Stimulated activated effector memory CD8-positive, alpha-beta T cell treated with anti-CD3 and anti-CD28 coated beads, Interleukin-12 subunit alpha, Interleukin-12 subunit beta, amount 100 ng/mL, for 72 hours (primary cell): ENCODE results near the gene SMC3.
"Not testable (repeated sequence)": the region's sequence is repeated elsewhere in the genome, so short reads cannot be mapped to it uniquely, and the experiment has no call there.

Source experiments
- ATAC-seq: fragments of 150-1000 bp; cut with Tn5 transposase; 2 replicates; pipeline ENCODE4 v1.10.0; 2021
- DNase-seq, 2 donors: peaks; one replicate each; pipeline ENCODE4 v3.0.0; 2021 to 2022; ENCODE audit warnings: low spot score in 2 of 2
- H3K27ac Mint-ChIP-seq: one replicate; pipeline ENCODE4 v1.8.0; 2022; ENCODE audit warnings: mild to moderate bottlenecking, mixed read lengths
- H3K36me3 Mint-ChIP-seq: one replicate; pipeline ENCODE4 v1.8.0; 2022; ENCODE audit warnings: mild to moderate bottlenecking, mixed read lengths
- H3K4me1 Mint-ChIP-seq: one replicate; pipeline ENCODE4 v1.8.0; 2022; ENCODE audit warnings: mixed read lengths
- H3K4me3 Mint-ChIP-seq: one replicate; pipeline ENCODE4 v1.8.0; 2022; ENCODE audit warnings: mild to moderate bottlenecking, mixed read lengths
- H3K9me3 Mint-ChIP-seq: one replicate; pipeline ENCODE4 v1.8.0; 2022; ENCODE audit warnings: mixed read lengths

Gene SMC3

DNA sequence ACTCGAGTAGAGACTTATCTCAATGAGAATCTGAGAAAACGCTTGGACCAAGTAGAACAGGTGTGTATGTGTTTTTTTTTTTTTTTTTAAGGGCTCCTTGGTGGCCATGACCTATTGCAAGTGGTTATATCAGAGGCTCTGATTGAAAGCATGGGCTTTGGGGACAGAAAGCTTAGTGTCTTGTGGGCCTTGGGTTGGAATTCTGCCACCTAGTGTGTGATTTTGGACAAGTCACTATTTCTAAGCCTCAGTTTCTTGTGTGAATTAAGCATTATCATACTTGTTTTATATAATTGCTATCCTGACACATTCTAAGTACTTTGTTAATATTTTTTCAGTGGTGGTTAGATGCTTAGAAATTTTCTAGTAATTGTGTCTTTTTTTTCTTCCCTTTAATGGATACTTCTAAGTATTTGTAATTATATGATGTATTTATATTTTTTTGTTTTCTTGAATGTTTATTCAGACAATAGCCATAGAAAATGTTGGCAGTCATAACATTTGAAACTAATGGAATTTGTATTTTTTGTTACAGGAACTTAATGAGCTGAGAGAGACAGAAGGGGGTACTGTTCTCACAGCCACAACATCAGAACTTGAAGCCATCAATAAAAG lies 33.1 kb downstream of the SMC3 start:
- Mint-ChIP-seq H3K36me3 (peaks cover 100% of the 10 kb centered on the region), H3K27ac (no peak overlapping the region), H3K4me1 (peaks cover 4% of the 10 kb centered on the region), H3K4me3 (no peak overlapping the region), H3K9me3 (no peaks in the 10 kb centered on the region)
- no peak for DNase-seq
- peak; percentile 69 for ATAC-seq

DNA sequence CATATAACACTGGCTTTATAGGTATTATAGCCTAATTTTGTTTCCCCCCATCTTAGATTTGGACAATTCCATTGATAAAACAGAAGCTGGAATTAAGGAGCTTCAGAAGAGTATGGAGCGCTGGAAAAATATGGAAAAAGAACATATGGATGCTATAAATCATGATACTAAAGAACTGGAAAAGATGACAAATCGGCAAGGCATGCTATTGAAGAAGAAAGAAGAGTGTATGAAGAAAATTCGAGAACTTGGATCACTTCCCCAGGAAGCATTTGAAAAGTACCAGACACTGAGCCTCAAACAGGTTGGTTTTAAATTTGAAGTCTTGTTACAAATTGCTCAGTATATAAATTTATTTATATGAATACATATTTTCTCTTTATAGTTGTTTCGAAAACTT lies 34.1 kb downstream of the SMC3 start:
- no peaks in the 10 kb centered on the region for H3K9me3 Mint-ChIP-seq
- ATAC-seq (no peak), DNase-seq (no peak)
- peaks cover 4% of the 10 kb centered on the region for H3K4me1 Mint-ChIP-seq
- no peak overlapping the region for H3K27ac Mint-ChIP-seq
- H3K36me3 Mint-ChIP-seq, result peaks cover 100% of the 10 kb centered on the region
- no peak overlapping the region for H3K4me3 Mint-ChIP-seq

DNA sequence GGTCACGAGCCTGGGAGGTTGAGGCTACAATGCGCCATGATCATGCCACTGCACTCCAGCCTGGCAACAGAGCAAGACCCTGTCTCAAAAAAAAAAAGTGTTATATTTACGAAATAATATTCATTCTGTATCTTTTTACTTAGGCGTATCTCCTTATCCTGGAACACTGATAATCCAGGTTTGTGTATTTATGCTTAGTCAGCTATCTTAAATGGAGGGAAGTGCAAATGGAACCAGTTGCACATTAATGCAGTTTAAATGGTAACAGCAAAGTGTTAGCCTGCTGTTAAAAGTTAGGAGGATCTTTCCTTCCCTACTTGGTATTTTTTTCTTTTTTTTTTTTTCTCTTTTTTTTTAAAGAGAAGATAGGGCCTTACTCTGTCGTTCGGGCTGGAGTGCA lies 40.6 kb downstream of the SMC3 start:
- Mint-ChIP-seq H3K27ac (no peak overlapping the region), H3K36me3 (peaks cover 48% of the 10 kb centered on the region), H3K9me3 (no peaks in the 10 kb centered on the region), H3K4me1 (peaks cover 10% of the 10 kb centered on the region), H3K4me3 (no peak overlapping the region)
- DNase-seq (no peak), ATAC-seq (no peak)

DNA sequence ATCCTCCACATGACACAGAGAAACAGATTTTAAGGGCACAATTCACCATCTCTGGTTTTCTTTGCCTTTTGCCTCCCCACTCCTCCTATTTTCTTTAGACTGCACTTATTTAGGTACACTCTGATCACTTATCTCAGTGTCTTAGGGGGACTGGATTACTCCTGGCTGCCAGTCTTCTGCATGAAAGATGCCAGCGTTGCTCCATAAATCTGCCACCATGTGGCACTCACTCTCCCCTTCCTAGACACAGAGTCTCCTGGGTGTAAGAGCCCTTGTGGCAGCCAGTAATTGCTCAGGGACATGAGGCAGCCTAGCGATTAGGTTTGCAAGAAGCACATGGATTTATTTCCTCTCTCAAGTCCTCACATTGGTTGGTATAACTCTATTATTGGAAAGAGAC lies 42.1 kb downstream of the SMC3 start:
- DNase-seq (no peak), ATAC-seq (no peak)
- Mint-ChIP-seq H3K4me1 (peaks cover 25% of the 10 kb centered on the region), H3K9me3 (no peaks in the 10 kb centered on the region), H3K36me3 (peaks cover 33% of the 10 kb centered on the region), H3K4me3 (no peak overlapping the region), H3K27ac (no peak overlapping the region)

DNA sequence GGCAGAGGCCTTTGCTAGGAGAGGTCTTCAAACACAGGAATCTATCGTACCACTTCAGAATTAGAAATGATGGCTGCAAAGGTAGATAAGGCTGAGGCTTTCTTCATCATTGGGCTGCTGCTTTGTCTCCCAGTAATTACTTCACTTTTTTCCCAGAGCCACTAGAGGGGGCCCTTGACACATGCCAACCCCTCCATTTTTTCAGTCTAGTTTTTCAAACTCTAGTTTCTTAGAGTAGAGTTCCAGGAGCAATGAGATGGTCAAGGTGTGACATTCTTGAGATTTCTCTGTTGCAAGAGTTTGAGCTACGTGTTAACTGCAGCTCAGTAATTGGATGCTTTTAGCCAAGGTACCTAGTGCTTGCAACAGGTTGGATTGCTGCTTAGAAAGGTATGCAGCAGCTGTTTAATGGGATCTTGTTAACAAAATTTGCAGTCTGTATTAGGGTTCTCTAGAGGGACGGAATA lies 42.8 kb downstream of the SMC3 start:
- peak; percentile 36 to 71 for DNase-seq
- no peaks in the 10 kb centered on the region for H3K9me3 Mint-ChIP-seq
- H3K4me3 Mint-ChIP-seq, result no peak overlapping the region
- no peak overlapping the region for H3K27ac Mint-ChIP-seq
- peaks cover 31% of the 10 kb centered on the region for H3K4me1 Mint-ChIP-seq
- no peak for ATAC-seq
- peaks cover 26% of the 10 kb centered on the region for H3K36me3 Mint-ChIP-seq

DNA sequence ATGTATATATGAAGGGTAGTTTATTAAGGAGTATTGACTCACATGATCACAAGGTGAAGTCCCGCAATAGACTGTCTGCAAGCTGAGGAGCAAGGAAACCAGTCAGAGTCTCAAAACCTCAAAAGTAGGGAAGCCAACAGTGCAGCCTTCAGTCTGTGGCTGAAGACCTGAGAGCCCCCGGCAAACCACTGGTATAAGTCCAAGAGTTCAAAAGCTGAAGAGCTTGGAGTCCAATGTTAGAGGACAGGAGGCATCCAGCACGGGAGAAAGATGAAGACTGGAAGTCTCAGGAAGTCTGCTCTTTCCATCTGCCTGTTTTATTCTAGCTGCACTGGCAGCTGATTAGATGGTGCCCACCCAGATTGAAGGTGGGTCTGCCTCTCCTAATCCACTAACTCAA lies 43.3 kb downstream of the SMC3 start:
- peaks cover 21% of the 10 kb centered on the region for H3K36me3 Mint-ChIP-seq
- peaks cover 35% of the 10 kb centered on the region for H3K4me1 Mint-ChIP-seq
- H3K4me3 Mint-ChIP-seq, DNase-seq, H3K9me3 Mint-ChIP-seq, ATAC-seq, H3K27ac Mint-ChIP-seq: not testable (repeated sequence)

DNA sequence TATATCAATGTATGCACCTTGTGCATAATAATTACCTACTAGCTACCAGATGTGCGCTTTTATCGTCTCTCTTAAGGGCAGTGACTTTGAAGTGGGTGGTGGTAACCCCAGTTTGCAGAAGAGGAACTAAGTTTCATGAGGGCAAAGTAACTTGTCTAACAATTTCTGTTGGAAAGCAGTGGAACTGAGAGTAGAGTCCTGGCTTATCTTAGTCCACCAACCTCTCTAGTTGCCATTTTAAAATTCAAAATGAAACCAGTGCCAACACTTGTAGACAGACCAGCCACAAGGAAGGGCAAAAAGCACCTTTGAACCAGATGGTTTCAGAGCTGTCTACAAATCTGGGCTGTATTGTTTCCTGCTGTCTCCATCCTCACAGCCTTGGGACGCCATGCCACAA lies 44.6 kb downstream of the SMC3 start:
- Mint-ChIP-seq H3K9me3 (no peaks in the 10 kb centered on the region), H3K36me3 (peaks cover 8% of the 10 kb centered on the region), H3K4me3 (no peak overlapping the region), H3K4me1 (peaks cover 45% of the 10 kb centered on the region), H3K27ac (no peak overlapping the region)
- ATAC-seq (no peak), DNase-seq (no peak)

DNA sequence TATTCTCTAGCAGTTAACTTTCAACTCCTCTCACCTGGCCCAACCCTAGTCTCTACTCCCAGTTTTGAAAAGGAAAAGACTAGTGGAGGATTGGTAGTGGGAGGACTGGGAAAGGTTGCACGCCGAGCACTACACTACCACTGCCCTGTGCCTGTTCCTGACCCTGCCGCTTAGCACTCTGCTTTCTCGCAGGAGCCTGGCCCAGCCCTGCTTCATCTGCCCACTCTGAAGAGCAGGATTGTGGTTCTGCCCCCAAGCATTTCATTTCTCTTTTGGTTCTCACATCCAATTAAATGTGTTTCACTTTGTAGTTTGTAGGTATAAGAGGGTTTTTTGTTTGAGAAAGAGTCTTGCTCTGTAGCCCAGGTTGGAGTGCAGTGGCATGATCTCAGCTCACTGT lies 45.1 kb downstream of the SMC3 start:
- Mint-ChIP-seq H3K9me3 (no peaks in the 10 kb centered on the region), H3K4me3 (no peak overlapping the region), H3K4me1 (peaks cover 50% of the 10 kb centered on the region), H3K27ac (peak overlapping the region; percentile 54), H3K36me3 (peaks cover 3% of the 10 kb centered on the region)
- no peak for DNase-seq
- no peak for ATAC-seq

DNA sequence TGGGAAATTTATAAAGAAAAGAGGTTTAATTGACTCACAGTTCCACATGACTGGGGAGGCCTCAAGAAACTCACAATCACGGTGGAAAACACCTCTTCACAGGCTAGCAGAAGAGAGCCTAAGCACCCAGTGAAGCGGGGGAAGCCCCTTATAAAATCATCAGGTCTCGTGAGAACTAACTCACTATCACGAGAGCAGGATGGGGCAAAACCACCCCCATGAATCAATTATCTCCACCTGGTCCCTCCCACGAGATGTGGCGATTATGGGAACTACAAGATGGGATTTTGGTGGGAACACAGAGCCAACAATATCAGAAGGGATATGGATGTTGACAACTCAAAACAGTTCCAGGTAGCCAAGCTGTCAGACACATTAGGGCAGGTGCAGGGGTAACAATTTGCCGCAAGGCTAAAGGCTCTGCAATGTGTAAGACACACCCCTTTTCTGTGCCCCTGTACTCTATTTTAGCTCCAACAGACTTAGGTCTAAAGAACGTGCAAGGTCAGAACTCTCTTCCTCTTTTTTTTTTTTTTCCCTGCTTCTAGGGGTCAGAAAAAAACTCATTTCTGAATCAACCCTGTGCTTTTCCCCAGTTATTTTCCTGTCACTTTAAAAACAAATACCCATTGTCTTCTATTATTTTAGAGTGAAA lies 46.0 kb downstream of the SMC3 start:
- peak overlapping the region; percentile 35 for H3K4me3 Mint-ChIP-seq

DNA sequence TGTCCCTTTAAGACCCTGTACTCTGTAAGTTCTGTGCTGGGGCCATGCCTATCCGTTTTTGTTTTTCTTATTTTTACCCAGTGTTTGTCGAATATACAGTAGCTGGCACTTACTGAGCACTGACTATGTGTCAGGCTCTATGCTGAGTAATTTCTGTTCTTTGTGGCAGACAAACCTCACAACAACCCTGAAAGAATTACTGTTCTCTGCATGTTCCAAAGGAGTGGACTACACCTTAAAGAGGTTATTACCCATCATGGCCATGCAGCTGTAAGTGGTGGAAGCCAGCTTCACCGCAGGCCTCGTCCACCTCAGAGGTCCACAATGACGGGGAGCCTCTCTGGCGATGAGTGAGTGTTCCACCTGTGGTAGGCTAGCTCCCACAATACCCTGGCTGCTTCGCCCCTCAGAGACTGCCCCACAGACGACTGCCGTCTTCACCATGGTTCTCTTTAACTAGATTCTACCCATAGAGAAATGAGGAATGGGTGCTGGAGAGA lies 46.6 kb downstream of the SMC3 start:
- Mint-ChIP-seq H3K27ac (peak overlapping the region; percentile 54), H3K4me1 (peaks cover 63% of the 10 kb centered on the region), H3K36me3 (no peaks in the 10 kb centered on the region), H3K9me3 (no peaks in the 10 kb centered on the region), H3K4me3 (peak overlapping the region; percentile 35)
- DNase-seq, result peak; percentile 33 to 79
- ATAC-seq, result peak; percentile 92

More for the DNA sequence above, 46.0 kb downstream of the SMC3 start:
- Mint-ChIP-seq H3K9me3 (no peaks in the 10 kb centered on the region), H3K27ac (peak overlapping the region; percentile 54), H3K36me3 (no peaks in the 10 kb centered on the region), H3K4me1 (peaks cover 58% of the 10 kb centered on the region)
- DNase-seq (no peak), ATAC-seq (peak; percentile 55)

DNA sequence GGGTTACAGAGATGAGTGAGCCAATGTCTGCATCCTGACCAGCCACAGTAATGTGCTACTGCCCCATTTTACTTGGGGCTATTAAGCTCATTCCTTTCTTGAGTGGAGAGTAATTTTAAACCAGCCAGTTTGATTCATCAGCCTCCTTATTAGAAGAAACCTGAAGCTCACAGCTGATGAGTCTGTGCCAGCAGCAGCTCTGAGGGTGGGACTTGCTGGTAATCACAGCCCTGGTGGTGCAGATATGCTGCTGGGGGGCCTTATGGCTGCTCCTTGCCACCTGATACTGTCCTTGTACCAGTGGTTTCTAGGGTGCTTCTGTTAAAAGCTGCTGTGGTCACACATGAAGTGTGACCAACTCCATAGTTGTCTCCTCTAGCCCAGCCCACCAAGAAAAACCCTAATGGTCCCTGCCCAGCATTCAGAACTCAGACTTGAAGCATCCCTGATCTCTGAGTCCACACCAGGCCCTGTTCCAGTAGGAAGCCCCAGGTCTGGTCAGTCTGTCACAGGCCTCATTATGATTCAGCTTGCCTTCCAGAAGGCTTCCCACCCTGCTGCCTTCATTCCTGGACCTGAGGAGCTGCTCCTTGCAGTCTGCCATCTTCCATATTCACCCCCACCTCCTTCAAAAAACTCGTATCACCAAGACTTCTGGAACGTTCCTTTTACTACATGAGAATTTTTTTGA lies 47.7 kb downstream of the SMC3 start:
- Mint-ChIP-seq H3K9me3 (no peaks in the 10 kb centered on the region), H3K4me1 (peaks cover 63% of the 10 kb centered on the region), H3K4me3 (no peak overlapping the region), H3K27ac (peak overlapping the region; percentile 54), H3K36me3 (no peaks in the 10 kb centered on the region)
- no peak for ATAC-seq
- no peak for DNase-seq

DNA sequence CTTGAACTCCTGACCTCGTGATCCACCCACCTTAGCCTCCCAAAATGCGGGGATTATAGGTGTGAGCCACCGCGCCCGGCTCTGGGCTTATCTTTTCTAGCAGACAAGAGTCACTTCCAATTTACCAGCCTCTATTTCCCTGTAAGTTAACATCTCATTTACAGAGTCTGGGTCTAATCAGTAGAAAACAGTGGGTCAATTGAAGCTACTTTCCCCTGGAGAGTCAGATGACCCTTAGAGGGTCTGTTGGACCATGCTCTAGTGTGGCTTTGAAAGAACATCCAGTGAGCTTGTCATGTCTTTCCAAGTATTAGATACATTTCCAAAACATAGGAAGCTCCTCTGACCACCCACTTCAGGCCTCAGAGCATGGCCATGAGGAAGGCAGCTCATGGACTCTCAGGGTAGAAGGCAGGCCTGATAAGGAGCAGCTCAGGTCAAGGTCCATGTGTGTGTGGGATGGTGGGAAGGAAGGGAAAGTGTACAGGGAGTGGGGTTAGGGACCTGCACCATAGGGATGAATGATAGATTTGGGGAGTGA lies 49.1 kb downstream of the SMC3 start:
- ATAC-seq (no peak), DNase-seq (no peak)
- peaks cover 2% of the 10 kb centered on the region for H3K9me3 Mint-ChIP-seq
- H3K4me3 Mint-ChIP-seq, result no peak overlapping the region
- no peaks in the 10 kb centered on the region for H3K36me3 Mint-ChIP-seq
- H3K4me1 Mint-ChIP-seq, result peaks cover 59% of the 10 kb centered on the region
- H3K27ac Mint-ChIP-seq, result no peak overlapping the region

DNA sequence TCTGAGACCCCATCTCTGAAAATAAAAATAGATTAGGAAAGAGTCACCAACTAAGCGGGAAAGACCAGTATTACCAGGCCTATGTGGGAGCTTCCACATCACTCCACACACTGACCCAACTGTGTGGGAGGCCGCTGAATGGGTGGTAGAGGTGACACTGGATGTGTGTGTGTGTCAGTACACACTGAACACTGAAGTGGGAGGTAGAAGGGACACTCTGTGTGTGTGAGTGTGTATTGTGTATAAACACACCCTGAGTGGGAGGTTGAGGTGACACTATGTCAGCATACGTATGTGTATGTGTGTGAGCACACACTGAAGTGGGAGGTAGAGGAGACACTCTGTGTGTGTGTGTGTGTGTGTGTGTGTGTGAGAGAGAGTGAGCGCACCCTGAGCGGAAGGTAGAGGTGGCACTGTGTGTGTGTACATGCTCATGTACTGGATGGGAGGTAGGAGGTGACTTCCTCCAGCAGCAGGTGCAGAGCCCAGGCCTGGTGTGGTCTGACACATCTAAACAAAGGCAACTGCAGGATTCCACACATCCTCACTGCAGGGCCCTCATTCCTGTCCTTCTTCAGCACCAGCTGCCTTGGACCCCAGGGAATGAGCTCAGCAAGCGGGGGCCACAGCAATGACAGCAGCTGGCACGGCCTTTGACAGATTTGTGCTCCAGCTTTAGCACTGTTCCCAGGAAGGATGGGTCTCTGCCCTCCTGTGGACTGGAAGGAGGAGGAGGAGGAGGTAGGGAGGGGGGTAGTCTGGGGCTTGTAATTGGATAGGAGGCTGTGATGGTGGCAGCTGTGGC lies 50.1 kb downstream of the SMC3 start:
- peaks cover 3% of the 10 kb centered on the region for H3K9me3 Mint-ChIP-seq
- peaks cover 57% of the 10 kb centered on the region for H3K4me1 Mint-ChIP-seq
- no peaks in the 10 kb centered on the region for H3K36me3 Mint-ChIP-seq
- no peak overlapping the region for H3K27ac Mint-ChIP-seq
- H3K4me3 Mint-ChIP-seq, result no peak overlapping the region
- DNase-seq (no peak), ATAC-seq (no peak)

DNA sequence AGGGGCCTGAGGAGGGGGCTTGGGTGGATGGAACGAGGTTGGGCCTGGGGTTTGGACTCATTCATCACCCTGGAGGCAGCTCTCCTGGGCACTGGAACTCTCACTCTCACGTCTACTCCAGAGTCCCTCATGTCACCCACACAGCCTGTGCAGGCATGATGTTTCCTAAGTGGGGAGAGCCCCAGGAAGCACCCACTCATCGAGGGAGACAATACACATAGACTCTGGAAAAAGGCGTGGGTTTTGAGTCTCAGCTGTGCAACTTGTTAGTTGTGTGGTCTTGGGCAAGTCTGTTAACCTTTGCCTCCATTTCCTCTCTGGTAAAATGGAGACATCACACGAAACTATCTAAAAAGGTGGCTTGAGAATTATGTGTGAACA lies 50.7 kb downstream of the SMC3 start:
- H3K36me3 Mint-ChIP-seq, result no peaks in the 10 kb centered on the region
- no peak for DNase-seq
- peaks cover 3% of the 10 kb centered on the region for H3K9me3 Mint-ChIP-seq
- no peak overlapping the region for H3K4me3 Mint-ChIP-seq
- peak; percentile 26 for ATAC-seq
- no peak overlapping the region for H3K27ac Mint-ChIP-seq
- peaks cover 53% of the 10 kb centered on the region for H3K4me1 Mint-ChIP-seq
